ENCODE measurements around the gene TMC7.

- no peak for TF ChIP-seq POLR2A (IDR thresholded peaks at IDR 0.05)
- no peak for TF ChIP-seq CTCF (IDR thresholded peaks at IDR 0.05)
Measured at GRCh38 chr16:18959031-18959505, 24.7 kb upstream of the TMC7 start.

Measured in right lobe of liver (tissue), 4 donors.